Stimulated activated CD4-positive, alpha-beta T cell treated with anti-CD3 and anti-CD28 coated beads, TNF-alpha, amount 100 ng/mL, for 48 hours (primary cell): ENCODE measurements around the gene AGTRAP.
A peak's percentile ranks its signal among the peaks of the same experiment; 100 is the strongest.

Source experiments
- DNase-seq, 3 donors: peaks; one replicate each; pipeline ENCODE4 v3.0.0-alpha.2; 2020; ENCODE audit warnings: low read depth in 3 of 3

The AGTRAP gene, protein sequence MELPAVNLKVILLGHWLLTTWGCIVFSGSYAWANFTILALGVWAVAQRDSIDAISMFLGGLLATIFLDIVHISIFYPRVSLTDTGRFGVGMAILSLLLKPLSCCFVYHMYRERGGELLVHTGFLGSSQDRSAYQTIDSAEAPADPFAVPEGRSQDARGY

GRCh38 chr1:11735854-11736745 lies at the start of gene AGTRAP:
Gene AGTRAP, plus strand, starts transcription at chr1:11736136. Its CDS starts 73 bp downstream, at chr1:11736209.
- peak; percentile 81 to 93 (median 83) for DNase-seq

- DNase-seq, result no peak
Observed at GRCh38 chr1:11688506-11688905, 47.4 kb upstream of the AGTRAP start.

DNA sequence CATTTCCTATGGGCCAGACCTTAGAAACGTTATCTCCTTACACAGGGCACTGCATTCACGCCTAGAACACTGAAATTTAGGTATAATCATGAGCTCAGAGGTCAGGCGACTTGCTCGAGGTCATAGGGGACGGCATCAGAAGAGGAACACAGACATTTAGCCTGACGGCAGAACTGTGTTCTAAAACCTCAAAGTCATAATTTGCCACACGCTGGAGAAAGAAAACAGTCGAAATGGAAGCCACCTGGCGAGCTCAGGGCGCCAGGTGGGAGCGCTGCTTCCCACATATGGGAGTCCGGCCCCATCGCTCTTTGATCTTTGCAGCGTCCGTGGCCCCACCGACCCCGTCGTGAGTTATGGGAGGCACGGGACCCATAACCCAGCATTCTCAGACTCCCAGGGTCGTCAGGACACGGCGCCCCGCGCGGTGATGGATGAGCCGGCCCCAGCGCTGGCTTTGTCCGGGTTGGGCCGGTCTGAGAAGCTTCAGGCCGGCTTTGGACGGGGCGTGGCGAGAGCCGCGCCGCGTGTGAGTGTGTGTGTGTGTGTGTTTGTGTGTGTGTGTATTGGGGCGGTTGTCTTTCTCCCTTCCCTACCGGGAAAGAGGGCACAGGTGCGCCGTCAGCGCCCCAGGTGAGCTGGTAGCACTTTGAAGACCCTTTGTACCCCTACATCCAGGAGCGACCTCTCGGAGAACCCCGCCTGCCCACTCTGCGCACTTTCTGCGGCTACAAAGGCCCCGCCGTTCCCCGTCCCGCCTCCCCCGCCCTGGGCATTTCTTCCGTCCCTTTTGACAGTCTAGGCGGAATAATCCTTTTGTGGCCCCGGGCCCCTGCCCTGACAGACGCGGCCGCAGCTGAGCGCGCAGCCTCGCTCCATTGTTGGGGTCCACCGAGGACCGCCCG lies 45.3 kb upstream of the AGTRAP start:
- DNase-seq, result no peak

GRCh38 chr1:11691302-11691914 lies 44.5 kb upstream of the AGTRAP start, which contains the start of gene DRAXIN:
Gene DRAXIN, plus strand, starts transcription at chr1:11691710. Its CDS starts 14,549 bp downstream, at chr1:11706259.
- DNase-seq, result no peak

- DNase-seq, result no peak
Observed at GRCh38 chr1:11691928-11692711, 43.8 kb upstream of the AGTRAP start.

DNA sequence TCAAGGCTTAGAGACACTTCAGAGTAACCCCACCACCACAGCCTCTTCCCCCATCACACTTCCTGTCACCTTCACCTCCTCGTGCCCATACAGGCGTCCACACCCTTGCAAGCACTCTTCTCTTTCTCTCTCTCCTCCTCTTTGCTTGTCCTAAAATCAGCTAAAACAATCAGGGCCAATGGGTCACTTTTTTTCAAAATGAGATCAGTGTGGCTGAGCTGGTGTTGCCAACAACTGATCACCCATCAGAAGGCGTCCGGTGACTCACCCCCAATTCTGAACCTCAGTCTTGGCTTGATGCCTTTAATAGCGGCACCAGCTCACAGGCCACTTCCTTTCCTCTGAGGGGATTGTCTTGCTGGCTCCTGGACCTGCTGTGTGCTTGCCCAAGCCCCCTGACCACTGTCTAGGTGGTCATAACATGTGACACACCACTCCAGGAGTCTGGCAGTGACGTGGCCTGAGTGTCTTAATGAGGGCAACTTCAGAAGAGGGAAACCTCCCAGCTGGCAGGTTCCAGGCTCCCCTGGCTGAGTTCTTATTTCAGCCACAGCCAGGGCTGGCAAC lies 42.8 kb upstream of the AGTRAP start:
- DNase-seq, result peak in 2 of 3 donors; percentile 12 to 32

DNA sequence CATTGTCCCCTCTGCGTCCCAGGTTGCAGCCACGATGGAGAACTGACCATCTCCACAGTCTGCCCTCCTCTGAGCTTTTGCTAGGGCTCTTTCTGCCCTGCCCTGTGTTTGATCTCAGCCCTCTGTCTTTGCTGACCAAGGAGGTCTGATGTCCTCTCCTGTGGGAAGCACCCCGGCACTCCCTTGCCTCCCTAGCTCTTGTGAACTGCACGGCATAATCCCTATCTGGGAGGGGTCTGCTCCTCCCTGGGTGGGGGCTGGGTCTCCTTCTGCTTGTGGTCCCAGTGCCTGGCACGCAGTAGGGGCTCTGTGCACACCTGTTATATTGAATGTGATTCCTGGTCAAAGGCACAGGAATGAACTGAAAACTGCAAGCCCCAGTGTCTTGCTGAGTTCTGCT lies 42.0 kb upstream of the AGTRAP start:
- no peak for DNase-seq

- no peak for DNase-seq
Observed at GRCh38 chr1:11695861-11696260, 40.1 kb upstream of the AGTRAP start.

- no peak for DNase-seq
Observed at GRCh38 chr1:11697188-11697892, 38.6 kb upstream of the AGTRAP start.

- DNase-seq, result no peak
Observed at GRCh38 chr1:11697893-11698210, 38.1 kb upstream of the AGTRAP start.

DNA sequence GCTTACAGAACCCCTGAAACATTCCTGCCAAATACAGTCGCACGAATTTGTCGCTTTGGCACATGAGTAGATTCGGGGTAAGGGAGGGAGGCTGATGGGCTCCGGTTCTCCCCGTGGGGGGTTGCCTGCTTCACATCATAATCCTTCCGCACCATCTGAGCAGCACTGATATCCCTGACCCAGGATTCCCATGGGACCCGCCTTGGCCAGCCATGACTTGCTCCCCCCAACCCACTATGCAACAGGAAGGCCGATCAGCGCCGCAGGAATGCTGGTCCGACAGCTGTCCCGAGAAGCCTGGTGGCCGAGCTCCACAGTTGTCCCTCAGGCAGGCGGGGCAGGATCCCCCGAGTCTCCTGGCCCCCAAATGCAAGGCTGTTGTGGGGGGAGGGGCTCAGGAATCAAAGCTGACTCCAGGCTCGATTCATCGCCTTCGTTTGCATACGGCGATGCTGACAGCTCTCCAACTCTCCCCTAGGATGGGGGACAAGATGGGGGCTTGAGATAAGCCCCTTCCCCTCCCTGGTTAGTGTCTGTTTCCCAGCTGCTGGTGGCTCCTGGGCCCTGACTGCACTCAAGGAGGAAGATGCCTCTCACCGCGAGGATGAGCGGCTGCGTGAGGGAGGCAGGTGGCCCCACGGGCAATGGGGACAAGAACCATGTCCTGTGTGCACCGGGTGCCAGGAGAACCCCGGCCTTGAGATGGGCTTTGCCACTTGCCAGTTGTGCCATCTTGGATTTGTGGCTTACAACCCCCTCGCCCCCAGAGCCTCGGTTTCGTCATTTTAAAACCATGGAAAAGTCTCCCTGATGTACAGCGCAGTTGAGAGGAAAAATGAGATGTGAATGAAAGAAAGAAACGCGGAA lies 35.1 kb upstream of the AGTRAP start:
- no peak for DNase-seq

GRCh38 chr1:11701551-11701961 lies 34.4 kb upstream of the AGTRAP start:
- no peak for DNase-seq

GRCh38 chr1:11701981-11702803 lies 33.7 kb upstream of the AGTRAP start:
- DNase-seq, result no peak

GRCh38 chr1:11703357-11704193 lies 32.4 kb upstream of the AGTRAP start:
- no peak for DNase-seq

DNA sequence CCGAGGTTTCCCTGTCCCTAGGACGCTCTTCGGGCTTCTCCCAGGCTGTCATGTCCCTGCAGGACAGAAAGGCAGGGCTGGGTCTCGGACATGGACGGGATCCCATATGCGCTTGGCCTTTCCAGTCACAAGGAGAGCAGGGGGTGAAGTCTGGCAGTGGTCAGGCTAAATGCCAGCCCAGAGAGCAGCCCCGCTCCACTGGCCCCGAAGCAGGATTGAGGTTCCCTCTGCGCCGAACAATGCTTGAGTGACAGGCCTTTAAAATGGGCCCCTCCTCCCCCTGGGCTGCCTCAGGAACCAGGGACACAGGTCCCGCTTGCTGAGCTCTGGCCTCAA lies 31.8 kb upstream of the AGTRAP start:
- no peak for DNase-seq

DNA sequence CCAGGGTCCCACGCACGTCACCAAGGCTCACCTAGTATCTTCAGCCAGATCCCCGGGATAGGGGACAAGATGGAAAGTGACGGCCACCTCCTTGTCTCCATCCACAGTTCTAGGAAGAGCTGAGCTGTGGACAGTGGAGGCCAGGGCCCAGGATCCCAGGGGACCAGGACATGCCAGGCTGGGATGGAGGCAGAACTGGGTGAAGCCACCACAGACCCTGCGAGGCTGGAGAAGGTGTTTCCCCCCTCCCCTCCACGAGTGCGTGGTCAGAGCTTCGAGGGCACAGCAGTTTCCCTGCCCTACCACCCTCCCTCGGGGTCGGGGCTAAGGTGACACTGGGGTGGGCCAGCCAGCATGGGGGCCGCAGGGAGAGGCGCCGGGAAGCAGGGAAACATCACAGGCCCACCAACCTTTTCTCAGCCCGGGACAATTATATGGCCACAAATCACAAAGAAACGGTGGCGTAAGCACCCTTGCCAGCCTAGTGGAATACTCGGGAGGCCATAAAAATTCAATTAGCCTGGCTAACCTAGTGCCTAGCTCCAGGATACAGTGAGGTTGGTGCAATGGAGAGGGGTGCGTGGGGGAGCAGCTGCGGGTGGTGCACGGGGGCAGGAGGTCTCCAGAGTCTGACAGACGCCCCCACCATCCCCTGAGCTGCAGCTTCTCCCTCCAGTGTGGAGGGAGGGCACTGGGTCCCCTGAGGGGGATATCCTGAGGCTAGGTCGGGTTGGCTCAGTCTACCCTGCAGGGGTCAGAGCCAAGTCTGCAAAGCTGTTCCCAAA lies 31.1 kb upstream of the AGTRAP start:
- DNase-seq, result no peak

- no peak for DNase-seq
Observed at GRCh38 chr1:11705596-11705995, 30.3 kb upstream of the AGTRAP start.
